Mammary epithelial cell (primary cell): ENCODE measurements around the gene CDR2.

Source experiments
- EZH2 ChIP-seq: IDR thresholded peaks from 2 replicates; pipeline ENCODE4 v1.6.1; 2012; ENCODE audit warnings: low read length, inconsistent platforms, borderline replicate concordance
- TF ChIP-seq, protein P1 (sequence below), 2 donors: IDR thresholded peaks in 1 of 2; conservative IDR thresholded peaks in 1 of 2; 2 replicates each; pipeline ENCODE4 v1.5.1; 2011 to 2012; ENCODE audit warnings: inconsistent platforms in 2 of 2, low read length in 2 of 2, mild to moderate bottlenecking in 2 of 2, control low read depth in 1 of 2, low read depth in 1 of 2; ENCODE audit not compliant: insufficient read depth in 1 of 2; ENCODE audit errors: extremely low read depth in 1 of 2

DNA sequence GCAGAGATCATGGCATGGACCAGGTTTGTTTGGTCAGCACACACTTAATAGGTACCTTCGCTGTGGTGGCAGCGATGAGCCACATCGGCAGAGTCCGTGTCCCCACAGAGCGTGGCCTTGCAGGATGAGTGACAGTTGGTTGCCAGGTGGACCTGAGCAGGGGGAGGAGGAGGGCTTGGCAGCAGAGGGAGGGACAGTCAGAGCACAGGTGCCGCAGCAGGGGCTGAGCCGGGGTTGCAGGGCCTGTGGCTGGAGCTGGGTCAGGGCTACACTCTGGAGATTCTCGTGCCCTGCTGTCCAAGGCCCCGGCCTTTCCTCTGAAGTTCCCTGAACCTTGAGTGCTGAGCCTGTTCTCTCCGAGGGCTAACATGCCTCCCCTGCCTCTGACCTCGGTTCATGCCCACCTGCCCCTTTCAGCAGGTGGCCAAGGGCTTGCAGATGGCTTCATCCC, 52.4 kb downstream of the CDR2 start:
- TF ChIP-seq, protein P1, sequence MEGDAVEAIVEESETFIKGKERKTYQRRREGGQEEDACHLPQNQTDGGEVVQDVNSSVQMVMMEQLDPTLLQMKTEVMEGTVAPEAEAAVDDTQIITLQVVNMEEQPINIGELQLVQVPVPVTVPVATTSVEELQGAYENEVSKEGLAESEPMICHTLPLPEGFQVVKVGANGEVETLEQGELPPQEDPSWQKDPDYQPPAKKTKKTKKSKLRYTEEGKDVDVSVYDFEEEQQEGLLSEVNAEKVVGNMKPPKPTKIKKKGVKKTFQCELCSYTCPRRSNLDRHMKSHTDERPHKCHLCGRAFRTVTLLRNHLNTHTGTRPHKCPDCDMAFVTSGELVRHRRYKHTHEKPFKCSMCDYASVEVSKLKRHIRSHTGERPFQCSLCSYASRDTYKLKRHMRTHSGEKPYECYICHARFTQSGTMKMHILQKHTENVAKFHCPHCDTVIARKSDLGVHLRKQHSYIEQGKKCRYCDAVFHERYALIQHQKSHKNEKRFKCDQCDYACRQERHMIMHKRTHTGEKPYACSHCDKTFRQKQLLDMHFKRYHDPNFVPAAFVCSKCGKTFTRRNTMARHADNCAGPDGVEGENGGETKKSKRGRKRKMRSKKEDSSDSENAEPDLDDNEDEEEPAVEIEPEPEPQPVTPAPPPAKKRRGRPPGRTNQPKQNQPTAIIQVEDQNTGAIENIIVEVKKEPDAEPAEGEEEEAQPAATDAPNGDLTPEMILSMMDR (conservative IDR thresholded peaks at IDR 0.05 in 1 of 2, IDR thresholded peaks at IDR 0.05 in 1 of 2; ENCODE audit: extremely low read depth in 1 of 2, insufficient read depth in 1 of 2, low read depth in 1 of 2, low read length in 2 of 2): no peak
- no peak for TF ChIP-seq EZH2
